HG03060 (cell line): ENCODE data around the gene CCDC137.

Source experiments
- ATAC-seq: cut with Tn5 transposase; IDR thresholded peaks from one replicate; pipeline ENCODE4 v1.9.1; 2021; ENCODE audit warnings: low read depth, moderate number of reproducible peaks; ENCODE audit not compliant: unreplicated experiment

CCDC137 gene

DNA sequence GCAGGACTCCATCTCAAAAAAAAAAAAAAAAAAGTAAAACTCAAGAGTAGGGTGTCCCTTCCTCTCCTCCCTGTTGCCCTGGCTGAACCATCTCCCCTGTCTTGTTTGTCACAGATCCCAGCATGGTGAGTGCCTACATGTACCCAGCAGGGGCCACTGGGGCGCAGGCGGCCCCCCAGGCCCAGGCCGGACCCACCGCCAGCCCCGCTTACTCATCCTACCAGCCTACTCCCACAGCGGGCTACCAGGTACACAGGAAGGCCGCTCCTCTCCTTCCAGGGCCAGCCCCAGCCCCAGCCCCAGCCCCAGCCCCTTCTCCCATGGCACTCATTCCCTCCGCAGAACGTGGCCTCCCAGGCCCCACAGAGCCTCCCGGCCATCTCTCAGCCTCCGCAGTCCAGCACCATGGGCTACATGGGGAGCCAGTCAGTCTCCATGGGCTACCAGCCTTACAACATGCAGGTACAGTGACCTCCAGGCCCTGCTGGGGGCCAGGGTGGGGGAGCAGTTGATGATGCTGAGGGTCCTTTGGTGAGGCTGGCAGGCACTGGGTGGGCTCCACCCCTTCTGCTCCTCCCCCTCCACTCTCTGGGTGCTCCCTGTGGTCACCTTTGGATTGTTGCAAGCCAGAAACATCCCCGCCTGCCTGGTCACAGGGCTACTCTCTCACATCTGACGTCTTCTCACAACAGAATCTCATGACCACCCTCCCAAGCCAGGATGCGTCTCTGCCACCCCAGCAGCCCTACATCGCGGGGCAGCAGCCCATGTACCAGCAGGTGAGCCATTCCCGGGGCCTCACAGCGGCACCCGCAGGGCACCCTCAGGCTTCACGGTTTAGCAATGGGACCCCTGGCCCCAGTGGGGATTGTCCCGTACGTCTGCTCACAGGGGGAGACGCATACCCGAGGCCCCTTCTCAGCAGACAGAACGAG is 34.1 kb downstream of the CCDC137 start:
- no peak for ATAC-seq

- ATAC-seq: no peak
Observed at GRCh38 chr17:81701288-81702071, 34.9 kb downstream of the CCDC137 start.

- no peak for ATAC-seq
Observed at GRCh38 chr17:81702934-81703746, 36.6 kb downstream of the CCDC137 start, which contains the start of gene MRPL12. TSS of gene MRPL12 (plus strand) at chr17:81703367. CDS start at chr17:81703502, 135 bp downstream.

GRCh38 chr17:81703747-81704654 is 37.5 kb downstream of the CCDC137 start:
- ATAC-seq: no peak

DNA sequence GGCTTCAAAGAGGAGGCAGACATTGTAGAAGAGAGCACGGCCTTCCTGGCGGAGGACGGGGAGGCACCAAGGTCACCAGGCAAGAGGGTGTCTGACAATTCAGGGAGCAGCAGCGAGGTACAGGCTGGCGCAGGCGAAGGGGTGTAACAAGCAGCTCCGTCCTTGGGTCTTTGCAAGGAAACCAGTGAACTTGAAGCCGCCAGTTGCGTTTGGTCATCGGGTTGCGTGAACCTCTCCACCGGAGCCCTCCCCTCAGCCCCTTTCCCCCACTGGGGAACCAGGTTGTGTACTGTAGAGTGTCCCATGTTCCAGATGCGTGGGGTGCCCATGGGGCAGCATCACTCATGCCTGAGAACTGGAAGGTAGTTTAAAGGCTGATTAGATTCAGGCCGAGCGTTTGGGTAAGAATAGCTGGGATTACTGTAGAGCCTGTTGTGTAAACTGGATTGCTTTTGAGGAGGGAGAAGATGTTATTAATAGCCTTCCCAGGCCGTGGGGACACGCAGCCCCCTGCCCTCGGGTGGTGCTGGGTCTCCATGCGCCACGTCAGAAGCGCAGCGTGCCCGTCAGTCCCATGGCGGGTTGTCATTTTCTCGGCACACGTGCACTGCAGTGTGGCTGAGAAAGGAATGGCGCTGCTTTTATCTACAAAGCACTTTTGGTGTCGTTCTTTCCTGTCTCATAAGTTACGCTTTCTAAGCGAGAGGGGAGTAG is 39.1 kb downstream of the CCDC137 start:
- no peak for ATAC-seq

DNA sequence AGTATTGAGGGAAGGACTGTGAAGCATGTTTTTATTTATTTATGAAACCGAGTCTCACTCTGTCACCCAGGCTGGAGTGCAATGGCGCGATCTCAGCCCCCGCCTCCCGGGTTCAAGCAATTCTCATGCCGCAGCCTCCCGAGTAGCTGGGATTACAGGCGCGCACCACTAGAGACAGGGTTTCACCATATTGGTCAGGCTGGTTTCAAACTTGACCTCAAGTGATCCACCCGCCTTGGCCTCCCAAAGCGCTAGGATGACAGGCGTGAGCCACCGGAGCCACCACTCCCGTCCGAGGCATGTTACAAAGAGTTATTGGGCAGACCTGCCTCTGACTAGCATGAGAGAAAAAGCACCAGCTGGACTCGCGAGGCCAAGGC is 39.7 kb downstream of the CCDC137 start:
- ATAC-seq: no peak

DNA sequence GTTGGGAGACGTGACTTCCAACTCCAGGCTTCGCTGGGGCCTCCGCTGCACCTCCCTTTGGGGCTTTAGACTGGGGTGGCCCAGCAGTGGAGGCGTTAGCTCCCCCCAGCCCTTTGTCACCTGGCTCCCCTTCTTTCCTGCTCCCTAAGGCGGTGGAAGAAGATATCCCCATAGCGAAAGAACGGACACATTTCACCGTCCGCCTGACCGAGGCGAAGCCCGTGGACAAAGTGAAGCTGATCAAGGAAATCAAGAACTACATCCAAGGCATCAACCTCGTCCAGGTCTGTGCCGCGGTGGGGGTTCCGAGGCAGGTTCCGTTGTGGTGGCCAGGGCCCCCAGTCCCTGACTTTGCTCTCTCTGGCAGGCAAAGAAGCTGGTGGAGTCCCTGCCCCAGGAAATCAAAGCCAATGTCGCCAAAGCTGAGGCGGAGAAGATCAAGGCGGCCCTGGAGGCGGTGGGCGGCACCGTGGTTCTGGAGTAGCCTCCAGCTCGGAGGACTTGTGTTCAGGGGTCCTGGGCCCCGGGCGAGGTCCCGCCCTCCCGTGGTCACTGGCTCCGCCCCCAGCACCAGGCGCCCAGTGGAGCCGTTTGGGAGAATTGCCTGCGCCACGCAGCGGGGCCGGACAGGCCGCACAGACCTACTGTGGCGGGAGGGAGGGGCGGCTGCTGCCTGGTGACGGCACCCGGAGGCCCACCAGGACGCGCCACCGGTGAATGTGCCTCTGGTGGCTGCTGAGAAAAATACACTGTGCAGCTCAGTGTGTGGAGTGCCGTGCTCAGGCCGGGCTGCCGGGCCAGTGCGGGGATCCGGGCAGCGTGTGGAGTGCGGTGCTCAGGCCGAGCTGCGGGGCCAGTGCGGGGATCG is 40.5 kb downstream of the CCDC137 start:
- no peak for ATAC-seq

DNA sequence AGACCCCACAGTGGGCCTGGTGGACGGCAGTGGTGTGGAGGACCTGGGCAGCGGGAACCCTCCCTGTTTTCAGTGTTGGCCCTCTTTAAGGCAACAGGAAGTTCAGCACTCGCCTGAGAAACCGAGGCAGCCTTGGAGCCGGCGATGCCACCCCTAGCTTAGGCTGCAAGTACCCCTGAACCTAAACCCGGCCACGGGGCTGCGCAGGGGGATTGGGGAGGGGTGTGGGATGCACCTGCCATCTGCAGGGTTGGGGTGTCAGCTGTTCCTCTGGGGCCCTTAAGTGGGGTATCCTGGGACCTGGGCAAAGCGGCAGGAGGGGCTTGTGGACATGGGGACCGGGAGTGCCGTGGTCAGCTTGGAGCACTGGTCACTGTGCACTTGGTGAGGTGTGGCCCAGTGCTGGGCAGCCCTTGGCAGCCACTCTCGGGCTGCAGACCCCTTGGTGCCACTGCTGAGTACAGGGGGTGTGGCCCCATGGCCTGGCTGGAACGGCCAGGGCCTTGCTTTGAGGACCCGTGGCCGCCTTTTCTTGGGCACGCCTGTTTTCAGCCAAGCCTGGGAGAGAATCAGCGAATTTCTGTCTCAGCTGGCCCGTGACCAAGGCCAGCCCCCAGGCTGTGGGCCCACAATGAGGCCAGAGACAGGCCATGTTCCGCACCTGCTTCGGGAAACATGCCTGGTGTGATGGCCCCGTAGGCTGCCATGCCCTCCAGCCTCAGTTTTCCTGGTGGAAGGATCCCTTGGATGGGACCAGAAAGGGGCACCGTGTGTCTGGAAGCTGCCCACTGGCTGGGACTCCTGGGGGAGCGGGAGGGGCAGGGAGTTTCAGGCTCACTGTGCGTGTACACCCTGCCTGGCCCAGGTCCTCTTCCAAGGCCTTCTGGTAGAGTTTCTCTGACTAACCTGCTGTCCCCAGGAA is 41.4 kb downstream of the CCDC137 start:
- ATAC-seq: no peak

DNA sequence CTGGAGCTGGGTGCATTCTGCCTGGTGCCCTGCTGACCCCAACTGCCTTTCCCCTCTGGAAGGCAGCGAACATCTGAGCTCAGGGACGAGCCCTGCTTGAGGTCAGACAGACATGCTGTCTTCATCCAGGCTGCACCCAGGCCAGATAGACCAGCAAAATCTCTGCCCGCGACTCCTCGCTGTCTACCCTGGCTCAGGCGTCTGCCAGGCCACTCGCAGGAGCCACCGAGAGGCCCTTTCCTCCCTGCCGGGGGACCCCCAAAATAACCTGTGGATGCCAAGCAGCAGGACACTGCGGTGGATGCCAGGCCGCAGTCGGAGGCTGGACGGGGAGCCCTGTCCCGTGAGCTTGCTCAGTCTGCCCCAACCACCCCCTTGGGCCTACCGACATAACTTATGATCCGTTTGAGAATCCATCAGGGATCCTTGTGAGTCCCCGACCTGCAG is 42.2 kb downstream of the CCDC137 start:
- no peak for ATAC-seq

DNA sequence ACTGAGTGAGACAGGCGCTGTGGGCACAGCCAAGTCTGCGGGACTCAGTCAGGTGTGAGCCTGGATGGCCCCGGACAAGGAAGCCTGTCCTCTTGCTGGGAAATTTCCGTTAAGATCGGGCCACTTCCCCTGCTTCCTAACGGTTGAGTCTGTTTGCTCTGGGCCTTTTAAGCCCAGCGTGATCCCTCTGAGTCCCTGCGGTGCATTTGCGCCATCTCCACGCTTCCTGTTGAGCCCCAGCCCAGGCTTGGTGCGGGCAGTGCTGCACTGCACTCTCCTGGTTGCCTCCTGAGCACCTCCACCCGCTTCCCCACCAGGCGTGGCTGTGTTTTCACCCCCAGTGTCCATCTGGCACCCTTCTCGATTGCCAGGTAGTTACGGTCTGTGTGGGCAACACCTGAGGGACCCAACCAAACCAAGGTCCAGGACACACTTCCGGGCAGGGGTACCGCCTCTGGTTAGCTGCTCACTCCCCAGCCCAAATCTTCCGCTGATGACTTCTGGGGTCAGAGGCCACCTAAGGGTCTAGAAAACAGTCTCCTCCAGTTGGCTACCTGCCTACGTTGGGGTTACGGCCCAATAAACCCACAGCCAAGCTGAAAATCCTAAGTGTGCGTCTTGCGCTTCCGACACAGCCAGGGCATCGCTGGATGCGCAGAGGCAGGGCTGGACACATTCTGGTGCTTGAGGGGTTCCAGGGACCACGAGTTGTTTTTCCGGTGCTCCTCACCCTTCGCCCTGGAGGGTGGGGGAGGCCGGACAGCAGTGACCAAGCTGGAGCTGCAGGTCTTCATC is 44.2 kb downstream of the CCDC137 start:
- ATAC-seq: no peak

DNA sequence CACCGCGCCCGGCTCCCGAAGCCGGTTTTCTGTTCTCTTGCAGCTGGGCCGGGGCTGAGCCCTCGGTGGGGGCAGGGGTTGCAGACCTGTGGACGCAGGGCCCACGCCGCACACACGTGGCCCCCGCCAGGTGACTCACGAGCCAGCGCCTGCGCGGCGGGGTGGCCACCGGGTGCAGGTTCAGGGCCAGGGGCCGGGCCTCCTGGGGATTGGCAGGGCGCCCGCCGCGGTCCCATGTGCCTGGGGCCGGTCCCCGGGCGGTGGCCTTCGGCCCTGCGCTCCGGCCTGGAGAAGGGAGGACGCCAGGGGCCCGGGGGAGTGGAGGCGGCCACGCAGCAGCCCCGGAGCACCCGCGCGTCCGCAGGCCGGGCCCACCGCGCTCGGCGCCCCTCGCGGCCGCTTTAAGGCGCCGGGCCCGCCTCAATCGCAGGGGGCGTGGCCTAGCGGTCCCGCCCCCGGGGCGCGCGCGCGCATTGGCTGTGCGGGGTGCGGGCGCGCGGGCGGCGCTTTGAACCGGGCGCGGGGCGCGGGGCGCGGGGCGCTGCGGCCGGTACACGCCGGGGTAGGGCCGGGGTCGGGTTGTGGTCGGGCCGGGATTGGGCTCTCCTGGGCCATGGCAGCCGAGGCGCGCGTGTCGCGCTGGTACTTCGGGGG is 45.4 kb downstream of the CCDC137 start, which contains the start of gene SLC25A10:
TSS of gene SLC25A10 (plus strand) at position 471 of the 654 bp plus-strand sequence. CDS start at position 614, 143 bp downstream.
- no peak for ATAC-seq

DNA sequence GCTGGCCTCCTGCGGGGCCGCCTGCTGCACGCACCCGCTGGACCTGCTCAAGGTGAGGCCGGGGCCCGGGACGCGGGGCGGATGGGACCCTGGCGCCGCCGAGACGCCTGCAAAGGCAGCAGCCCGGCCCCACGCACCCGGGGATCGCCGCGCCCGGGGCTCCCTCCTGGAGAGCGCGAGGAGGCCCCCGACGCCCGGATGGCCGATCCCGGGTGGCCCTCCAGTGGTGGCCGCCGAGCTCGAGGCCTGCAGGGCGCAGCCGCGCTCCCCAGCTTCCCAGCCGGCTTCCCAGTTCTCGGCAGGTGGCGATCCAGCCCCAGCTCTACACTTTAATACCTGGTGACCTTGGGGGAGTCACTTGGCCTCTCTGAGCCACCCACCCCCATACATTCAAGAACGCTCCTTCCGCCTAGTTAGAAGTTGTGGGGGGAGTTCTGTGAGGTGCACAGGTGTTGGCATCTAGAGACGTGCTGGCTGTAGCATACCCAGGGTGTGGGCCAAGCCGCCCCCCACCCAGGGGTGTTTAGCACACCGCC is 46.0 kb downstream of the CCDC137 start:
- no peak for ATAC-seq

DNA sequence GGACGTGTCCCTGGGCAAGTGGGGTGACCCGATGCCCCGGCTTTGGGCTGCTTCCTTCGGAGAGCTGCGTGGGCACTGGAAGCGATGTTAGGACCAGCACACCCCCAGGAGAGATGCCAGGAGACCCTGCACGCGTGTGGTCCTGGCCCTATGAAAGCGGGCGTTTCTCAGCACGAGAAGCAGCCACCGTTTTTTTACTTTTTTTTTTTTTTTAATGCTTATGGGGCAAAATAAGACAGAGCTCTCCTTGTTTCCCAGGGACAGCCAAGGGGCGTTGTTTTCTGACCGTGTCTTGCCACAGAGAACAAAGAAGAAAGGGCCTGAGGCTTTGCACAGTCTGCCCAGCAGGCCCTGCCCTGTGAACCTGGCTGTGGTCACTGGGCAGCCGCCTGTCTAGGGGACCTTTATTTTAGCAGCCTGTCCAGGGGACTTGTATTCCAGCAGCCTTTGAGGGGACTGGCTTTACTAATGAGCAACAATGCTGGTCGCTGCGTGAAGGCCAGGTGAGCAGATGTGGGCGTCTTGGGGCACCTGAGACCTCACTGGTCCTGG is 46.5 kb downstream of the CCDC137 start:
- ATAC-seq: no peak

- ATAC-seq: no peak
Observed at GRCh38 chr17:81713556-81714411, 47.2 kb downstream of the CCDC137 start.
